Activated T-helper 1 cell treated with anti-CD3 and anti-CD28 coated beads, Interleukin-2, amount 50 U/mL, for 16 hours (primary cell): Measurements from ENCODE around the gene GALR1.
"Not testable (repeated sequence)": the region's sequence is repeated elsewhere in the genome, so short reads cannot be mapped to it uniquely, and the experiment has no call there.

Source experiments
- DNase-seq, 2 donors: peaks; one replicate each; pipeline ENCODE4 v3.0.0-alpha.2; 2020; ENCODE audit warnings: low read depth in 1 of 2, low spot score in 1 of 2

GALR1 gene

DNA sequence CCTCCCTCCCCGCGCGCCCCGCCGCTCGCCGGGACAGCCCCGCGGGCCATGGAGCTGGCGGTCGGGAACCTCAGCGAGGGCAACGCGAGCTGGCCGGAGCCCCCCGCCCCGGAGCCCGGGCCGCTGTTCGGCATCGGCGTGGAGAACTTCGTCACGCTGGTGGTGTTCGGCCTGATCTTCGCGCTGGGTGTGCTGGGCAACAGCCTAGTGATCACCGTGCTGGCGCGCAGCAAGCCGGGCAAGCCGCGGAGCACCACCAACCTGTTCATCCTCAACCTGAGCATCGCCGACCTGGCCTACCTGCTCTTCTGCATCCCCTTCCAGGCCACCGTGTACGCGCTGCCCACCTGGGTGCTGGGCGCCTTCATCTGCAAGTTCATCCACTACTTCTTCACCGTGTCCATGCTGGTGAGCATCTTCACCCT, 865 bp downstream of the GALR1 start:
- no peak for DNase-seq

DNA sequence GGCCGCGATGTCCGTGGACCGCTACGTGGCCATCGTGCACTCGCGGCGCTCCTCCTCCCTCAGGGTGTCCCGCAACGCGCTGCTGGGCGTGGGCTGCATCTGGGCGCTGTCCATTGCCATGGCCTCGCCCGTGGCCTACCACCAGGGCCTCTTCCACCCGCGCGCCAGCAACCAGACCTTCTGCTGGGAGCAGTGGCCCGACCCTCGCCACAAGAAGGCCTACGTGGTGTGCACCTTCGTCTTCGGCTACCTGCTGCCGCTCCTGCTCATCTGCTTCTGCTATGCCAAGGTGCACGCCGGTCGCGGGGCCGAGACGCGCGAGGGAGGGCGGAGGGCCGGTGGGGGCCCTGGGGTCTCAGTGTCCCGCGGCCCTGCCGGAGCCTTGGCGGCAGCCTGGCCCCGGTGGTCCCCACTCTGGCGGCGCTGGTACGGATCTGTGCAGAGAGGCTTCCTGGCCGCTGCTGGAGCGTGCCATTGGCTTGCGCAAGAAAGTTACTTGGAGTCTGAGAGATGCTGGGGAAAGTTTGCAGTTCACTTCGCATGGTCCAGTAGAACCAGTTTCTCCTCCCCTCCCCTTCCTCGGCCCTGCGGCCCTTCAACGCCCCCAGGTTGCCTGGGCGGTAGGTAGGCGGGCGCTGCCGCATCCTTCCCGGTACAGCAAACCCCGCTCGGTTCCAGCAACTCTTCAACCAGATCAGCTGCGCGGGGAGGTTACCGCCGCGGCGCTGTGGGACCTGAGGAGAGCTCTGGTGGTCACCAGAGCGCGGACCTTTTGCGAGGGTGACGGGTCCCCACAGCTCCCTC, 1.5 kb downstream of the GALR1 start:
- DNase-seq = no peak

DNA sequence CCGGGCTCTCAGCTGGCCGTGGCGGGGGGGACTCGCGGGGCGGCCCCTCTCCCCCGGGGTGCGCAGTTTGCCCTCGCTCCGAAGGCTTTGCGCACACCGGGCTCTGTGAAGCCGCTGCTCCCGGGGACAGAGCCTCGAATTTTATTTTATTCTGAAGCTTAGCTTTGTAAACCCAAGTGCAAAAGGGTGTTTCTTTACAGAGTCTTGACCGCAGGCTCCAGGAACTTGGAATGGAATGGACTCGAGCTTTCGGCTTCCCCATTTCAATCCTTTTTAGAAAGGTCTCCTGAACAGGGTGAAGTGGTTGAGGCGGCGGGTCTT, 2.0 kb downstream of the GALR1 start:
- no peak for DNase-seq

DNA sequence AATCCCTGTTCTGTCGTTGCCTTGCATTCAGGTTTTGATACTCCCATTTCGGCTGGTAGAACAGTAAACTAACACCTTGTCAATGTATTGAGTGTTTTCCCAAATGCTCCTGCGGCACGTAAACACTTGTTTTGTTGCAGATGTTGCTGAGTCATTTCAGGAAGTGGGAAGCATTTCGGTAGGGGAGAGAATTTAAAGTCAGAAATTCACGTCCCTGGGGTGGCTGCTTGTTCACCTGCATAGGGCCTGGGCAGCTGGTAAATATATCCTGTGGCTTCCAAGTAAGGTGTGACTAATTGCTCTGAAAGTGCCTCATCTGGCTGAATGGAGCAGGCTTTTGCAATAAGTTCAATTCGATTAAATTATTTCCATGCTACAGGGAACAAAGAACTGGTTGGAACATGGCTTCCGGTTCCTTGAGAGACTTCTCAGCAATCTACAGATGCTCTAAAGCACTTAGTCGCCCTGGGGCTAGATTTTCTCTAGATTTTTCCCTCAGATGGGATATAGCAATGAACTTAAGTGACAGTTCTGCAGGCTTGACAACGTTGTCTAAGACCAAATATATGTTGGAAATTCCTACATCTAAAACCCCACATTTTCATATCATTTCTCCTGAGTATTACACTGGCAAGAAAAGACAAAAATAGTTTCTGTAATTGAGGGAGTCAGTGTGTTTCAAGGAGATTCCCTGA, 5.2 kb downstream of the GALR1 start:
- DNase-seq = no peak

DNA sequence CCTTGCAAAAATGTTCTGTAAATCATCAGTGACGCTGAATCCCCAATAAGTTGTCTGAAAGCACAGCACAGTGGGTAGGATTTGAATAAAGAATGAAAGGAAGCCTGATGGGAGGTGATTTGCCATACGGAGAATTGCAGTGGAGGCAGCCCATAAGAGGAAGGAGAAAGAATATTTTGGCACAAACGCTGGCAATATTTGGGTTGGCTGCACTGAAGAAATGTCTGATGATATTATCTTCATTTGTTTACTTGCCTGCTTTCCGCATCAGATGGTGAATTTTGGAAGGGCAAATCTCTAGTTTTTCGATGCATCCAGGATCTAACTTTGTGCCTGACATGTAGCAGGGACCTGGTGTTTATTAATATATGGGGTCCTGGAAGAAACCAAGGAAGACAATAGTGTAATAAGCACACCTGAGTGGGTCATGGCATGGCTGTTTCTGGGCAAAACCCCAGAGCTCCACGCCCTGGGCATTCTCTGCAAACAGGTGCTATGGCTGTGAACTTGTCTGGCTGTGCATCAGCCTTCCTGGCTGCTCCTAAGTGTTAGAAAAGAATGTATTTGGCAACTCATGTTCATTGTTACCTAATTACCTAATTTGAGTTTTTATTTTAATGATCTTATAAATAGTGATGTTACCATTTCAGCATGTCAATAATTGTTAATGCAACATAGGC, 5.9 kb downstream of the GALR1 start:
- DNase-seq = no peak

DNA sequence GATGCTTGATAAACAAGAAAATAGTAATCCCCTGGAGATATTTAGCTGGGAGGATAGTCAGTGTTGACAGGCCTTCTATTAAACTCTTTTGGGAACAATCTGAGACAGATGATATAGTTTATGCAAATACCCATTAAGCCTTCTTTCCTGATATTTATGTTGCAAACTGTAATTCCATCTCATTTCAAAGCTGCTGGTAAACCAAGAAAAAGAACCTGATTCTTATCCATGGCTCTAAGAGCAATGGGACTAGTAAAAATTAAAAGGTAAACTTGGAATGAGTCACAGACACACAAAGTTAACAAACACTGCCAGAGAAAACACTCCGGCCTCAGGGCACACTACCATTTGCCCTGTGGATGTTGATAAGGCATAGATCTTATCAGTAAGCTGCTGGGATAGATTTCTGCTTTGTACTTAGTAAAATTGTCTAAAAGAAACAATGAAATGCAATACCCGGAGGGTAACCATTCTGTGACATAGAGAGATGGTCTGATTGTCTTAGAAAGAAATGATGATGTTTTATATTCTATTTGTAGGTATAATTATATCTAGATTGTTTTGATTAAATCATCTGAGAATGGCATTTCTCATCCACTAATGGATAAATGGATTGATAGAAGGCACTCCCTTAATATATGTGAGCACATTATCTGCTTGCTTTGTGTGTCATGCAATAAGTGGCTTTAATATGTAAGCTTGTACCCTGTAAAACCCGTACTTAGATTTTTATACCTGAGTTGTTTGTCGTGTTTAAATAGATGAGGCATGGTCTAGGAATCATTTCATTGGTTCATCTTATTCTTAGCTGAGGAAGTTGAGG, 13.2 kb downstream of the GALR1 start:
- no peak for DNase-seq

DNA sequence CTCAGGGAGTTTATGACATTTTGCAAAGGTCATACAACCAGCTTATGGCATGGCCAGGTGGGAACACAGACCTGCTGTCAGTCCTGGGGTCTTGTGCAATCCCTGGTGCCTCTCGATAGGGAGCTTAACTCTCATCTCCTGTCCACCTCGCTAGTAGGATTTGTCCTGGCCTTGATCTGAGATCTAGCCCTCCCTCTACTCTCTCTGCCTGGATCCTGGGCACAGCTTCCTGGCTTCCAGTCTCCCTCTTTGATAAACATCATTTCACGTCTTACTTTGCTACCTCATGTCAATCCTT, 13.8 kb downstream of the GALR1 start:
- DNase-seq = no peak

DNA sequence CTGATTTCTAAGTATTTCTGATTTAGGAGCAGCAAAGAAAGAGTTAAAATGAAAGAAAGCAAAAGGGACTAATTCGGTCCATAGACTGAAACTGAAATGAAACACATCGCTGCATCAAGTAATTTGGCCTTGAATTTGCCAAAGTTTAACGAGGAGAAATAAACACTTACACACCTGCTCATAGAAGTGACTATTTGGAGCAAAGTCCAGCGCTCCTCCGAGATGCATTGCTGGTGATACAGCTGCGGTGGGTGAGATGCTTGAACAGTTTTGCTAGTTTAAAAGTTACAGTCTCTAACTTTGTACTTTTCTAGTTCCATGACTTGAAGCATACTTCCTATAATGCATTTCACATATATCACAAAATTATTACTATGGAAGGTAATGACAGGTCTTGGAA, 18.3 kb downstream of the GALR1 start:
- DNase-seq = no peak

DNA sequence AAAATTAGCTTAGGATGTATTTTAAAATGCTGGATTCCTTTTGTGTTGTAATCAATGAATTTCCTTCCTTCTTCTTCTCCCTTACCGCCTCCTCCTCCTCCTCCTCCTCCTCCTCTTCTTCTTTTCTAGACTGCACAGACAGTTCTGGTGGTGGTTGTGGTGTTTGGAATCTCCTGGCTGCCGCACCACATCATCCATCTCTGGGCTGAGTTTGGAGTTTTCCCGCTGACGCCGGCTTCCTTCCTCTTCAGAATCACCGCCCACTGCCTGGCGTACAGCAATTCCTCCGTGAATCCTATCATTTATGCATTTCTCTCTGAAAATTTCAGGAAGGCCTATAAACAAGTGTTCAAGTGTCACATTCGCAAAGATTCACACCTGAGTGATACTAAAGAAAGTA, 18.8 kb downstream of the GALR1 start:
- DNase-seq = no peak

DNA sequence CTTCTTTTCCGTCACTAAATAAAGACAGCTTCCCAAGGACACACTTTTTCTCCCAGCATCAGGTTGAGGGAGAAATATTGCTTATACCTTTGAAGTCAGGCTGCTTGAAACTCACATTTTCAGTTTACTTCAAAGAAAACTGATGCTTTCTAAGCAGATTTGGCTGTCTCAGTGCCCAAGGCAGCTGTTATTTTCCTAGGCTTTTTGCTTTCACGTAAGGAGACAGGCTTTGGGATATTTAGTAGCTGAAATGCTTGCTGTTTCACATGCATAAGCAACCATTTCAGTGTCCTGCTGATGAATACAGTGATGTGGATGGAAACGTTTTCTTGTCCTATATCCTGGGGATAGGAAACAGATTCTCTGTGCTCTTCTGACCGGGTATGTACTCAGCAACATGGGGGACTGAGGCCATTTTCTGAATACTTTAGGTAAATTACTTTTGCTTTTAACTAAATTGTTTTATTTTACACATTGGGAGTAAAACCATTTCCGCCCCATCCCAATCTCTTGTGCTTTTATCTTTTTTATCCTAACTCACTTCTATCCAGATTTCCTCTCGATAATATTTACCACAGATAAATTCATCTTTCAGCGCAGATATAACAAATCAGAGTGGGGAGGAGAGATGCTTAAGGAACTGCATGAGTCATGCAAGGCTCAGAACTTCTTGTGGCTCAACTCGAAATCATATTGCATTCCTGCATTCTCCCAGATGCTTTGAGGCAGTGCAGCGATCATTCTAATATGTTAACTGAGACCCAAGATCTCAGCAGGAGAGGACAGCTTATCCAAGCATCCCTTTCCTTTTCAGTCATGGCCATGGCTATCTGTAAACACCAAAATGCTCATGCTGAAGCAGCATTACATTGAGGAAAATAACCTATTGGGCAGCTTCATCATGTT, 22.2 kb downstream of the GALR1 start:
- no peak for DNase-seq

DNA sequence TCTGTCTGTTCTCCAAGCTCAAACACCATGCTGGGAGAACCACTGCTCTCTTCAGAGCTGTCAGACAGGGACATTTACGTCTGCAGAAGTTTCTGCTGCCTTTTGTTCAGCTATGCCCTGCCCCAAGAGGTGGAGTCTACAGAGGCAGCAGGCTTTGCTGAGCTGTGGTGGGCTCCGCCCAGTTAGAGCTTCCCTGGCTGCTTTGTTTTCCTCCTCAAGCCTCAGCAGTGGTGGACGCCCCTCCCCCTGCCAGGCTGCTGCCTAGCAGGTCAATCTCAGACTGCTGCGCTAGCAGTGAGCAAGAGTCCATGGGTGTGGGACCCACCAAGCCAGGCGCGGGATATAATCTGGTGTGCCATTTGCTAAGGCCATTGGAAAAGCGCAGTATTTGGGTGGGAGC, 41.2 kb downstream of the GALR1 start:
- not testable (repeated sequence) for DNase-seq

DNA sequence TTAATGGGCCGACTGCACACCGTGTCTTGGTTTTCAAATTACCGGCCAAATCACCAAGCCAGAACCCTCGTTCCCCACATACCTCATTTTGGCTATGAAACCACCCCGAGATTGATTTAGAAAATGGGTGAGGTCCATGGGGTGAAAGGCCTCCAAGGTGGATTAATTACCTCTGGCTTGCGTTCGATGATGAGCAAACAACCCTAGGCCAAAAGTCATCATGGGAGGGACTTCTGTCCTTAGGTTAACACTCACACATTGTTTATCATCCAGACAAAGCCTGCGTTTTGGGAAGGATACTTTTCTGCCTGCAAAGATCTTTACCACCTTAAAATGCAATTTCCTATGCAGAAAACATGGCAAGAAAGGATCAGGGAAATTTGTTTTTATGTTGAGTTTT, 48.5 kb downstream of the GALR1 start:
- DNase-seq = no peak

DNA sequence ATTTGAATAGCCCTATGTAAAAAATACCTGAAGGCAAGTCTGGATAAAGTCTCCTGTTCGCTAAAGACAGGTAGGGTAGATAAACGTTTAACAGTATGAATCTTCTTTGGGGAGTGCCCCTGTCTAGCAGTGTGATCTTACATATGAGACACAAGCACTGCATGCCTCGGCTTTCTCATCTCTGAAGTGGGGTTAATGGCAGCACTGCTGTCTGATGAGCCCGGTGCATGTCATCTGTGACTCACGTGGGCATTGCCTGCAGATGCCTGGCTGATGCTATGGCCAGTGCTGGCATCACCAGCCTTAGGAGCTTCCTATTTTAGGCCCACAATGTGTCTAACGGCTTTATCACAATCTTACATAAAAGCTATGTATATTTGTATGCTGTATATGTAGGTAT, 50.1 kb downstream of the GALR1 start:
- DNase-seq = no peak

DNA sequence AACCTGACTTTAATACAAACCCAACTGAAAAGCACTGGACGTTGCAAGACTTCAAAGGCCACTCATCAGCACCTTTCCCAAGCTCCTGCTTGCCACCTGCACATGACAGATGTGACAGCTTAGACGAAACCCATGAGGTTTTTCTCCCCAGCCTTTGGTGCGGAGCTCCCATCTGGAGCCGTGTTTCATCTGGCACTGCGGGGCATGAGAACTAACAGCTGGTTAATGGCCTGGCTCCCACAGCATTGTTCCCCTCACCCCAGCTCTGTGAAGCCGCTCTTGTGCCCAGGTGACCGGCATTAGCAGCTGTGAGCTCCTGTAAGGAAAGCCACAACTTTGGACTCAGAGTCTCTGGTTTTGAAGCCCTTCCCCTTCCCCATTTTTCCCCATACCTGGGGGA, 50.9 kb downstream of the GALR1 start:
- DNase-seq = no peak

DNA sequence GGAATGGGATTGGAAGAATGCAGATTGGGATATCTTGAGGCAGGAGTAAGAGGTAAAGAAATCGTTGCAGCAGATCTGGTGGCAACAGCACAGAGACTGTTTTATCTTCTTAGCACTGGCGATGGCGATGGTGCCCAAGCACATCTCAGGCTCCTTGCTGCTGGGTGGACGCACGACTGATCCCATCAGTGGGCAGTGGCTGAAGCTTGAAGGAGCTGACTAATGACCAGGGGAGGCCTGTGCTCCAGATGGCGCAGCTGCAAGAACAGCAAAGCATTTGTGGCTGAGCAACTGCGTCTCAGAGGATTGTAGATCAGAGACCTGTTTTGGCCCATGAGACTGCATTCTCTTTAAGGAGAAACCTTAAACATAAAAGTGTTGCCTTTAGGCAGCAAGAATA, 54.6 kb downstream of the GALR1 start:
- no peak for DNase-seq

DNA sequence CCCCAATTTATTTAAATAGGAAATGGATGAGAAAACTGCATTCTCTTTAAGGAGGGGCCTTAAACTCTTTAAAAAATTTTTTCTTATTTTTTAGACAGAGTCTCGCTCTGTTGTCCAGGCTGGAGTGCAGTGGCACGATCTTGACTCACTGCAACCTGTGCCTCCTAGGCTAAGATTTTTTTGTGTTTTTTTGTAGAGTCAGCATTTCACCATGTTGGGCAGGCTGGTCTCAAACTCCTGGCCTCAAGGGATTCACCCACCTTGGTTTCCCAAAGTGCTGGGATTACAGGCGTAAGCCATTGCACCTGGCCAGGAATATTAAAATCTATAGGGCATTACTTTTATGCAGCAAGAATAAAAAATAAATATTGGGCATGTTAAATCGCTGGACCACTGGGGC, 56.0 kb downstream of the GALR1 start:
- DNase-seq = no peak

DNA sequence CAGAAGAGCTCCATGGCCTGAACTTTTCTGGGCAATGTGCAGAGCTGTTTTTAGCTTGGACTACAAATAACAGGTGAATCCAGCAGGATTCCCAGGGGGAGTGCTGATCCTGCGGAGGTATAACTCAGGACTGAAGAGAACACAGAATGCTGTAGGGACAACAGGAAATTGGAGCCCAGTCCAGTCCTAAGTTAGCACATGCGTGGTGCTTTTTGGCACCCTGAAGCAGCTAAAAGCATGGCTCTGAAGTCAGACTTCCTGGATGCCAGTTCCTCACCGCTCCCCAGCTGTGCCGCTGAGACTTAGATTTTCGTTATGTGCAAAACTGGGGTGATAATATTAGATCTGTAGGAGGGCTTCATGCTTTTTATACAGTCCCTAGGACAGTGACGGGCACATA, 58.6 kb downstream of the GALR1 start:
- DNase-seq = no peak

DNA sequence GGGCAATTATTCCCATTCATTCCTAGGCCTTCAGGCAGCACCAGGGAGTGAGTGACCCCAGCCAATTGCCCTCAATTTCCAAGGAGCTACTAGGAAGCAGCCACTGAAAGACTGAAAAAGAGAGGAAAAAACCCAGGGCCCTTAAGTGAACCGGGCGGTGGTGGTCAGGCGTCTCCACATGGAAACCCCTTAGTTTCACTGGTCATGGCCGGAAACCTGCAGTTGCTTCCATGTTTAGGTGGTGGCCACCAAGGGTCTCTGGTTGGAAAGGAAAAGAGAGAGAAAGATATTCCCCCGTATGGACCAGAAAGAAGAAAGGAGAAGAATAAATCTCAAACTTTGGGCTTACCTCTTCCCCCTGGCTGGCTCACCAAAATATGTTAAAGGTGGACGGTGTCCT, 64.9 kb downstream of the GALR1 start:
- DNase-seq = no peak

DNA sequence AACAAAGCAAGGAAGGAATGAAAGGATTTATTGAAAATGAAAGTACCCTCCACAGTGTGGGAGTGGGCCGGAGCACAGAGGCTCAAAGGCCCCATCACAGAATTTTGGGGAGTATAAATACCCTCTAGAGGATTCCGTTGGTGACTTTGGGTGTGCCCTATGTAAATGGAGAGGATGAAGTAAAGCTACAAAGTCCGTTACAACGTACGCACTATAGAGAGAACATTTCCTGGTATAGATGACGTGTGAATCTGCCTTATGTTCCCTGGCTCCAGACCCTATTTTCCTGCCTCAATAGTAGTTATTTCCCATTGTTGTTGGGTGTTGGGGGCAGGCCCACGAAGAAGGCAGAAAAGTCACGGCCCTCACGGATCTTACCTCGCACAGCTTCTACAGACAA, 65.3 kb downstream of the GALR1 start:
- no peak for DNase-seq

DNA sequence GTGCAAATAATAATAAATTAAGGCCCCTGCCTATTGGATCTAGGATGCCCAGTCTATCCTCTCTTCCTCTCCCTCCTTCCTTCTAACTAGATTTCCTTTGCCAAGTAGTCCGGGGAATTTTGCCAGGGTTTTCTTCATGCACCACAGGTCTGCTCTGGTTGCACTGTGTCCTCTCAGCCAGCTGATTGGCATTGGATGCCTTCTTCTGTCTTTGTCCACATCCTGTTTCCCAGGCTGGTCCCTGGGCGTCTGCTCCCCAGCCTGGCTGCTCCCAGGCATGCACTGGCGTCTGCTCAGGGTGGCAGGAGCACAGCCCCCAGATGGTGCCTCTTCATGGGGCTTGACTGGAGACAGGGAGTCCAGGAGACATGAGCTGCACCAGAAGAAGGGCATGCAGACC, 66.4 kb downstream of the GALR1 start:
- DNase-seq = no peak

DNA sequence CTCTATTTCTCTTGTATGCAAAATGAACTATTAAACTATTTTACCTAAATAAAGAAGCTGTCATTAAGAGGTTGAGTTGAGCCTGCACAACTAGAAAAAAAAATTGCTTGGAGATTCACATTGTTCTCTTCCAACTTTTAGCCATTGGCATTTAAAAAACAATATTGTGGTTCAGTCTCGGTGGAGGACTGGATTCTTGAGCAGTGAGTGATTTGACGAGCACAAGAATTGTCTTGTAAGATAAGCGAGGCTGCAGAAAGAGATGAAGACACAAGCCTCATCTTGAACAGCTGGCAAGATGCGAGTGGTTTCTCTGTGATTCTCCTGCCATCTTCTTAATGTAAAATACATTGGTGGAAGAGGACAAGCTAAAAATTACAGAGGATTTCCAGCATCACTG, 67.0 kb downstream of the GALR1 start:
- no peak for DNase-seq
